ENCODE measurements around the gene NUP54. TPM values are rescaled to one million over a fixed set of nuclear protein-coding genes. Genes with fewer than 3 reads are reported as not detected.

The NUP54 gene
- total and polyA plus RNA-seq, 9 of the 15 experiments (the other 6 are each of a cell fraction or from before 2014, with no cell fraction given): 29.6 to 115 (median 67.7) TPM

GRCh38 chr4:76179398-76180318, 31.5 kb upstream of the NUP54 start (continued):
- TF ChIP-seq BHLHE40 (IDR thresholded peaks at IDR 0.05; ENCODE audit: low read length) (no peak), ZNF449 (CRISPR knock-in tag; IDR thresholded peaks at IDR 0.05) (no peak), MITF (IDR thresholded peaks at IDR 0.05) (no peak), TAF9B (IDR thresholded peaks at IDR 0.05; ENCODE audit: partially characterized antibody) (no peak), RCOR1 (IDR thresholded peaks at IDR 0.05; ENCODE audit: borderline replicate concordance in 1 of 2, low read depth in 2 of 2, low read length in 2 of 2) (peak in 1 of 2 experiments; percentile 23; a peak in 1 of 4 replicates), ELK1 (CRISPR knock-in tag; IDR thresholded peaks at IDR 0.05) (no peak), PRPF4 (IDR thresholded peaks at IDR 0.05; ENCODE audit: insufficient read depth, low read depth, low read length, poor library complexity, severe bottlenecking) (no peak), DEAF1 (CRISPR knock-in tag; IDR thresholded peaks at IDR 0.05) (peak; percentile 72; the same call in 1 of the 2 replicates), ZNF699 (CRISPR knock-in tag; IDR thresholded peaks at IDR 0.05; ENCODE audit: insufficient replicate concordance) (no peak), ZNF408 (CRISPR knock-in tag; IDR thresholded peaks at IDR 0.05; ENCODE audit: low read depth) (no peak), KDM2B (CRISPR knock-in tag; IDR thresholded peaks at IDR 0.05) (no peak), GATAD2B (IDR thresholded peaks at IDR 0.05; ENCODE audit: borderline replicate concordance) (no peak), THRAP3 (IDR thresholded peaks at IDR 0.05; ENCODE audit: borderline replicate concordance) (no peak), CEBPZ (IDR thresholded peaks at IDR 0.05; ENCODE audit: borderline replicate concordance, low read depth, low read length) (no peak)

All from K562 (cell line).